HEK293 (cell line): ENCODE data around the gene CPE.

ENCODE experiments used
- ZBTB7A ChIP-seq: fragments of 450-650 bp; formaldehyde crosslinking; IDR thresholded peaks from 2 replicates; pipeline ENCODE4 v1.5.1; 2016; ENCODE audit warnings: low read depth, missing biosample characterization, missing genetic modification characterization
- TF ChIP-seq, protein P1 (sequence below): fragments of 450-650 bp; formaldehyde crosslinking; IDR thresholded peaks from 2 replicates; pipeline ENCODE4 v1.5.1; 2016; ENCODE audit warnings: missing biosample characterization, missing genetic modification characterization

DNA sequence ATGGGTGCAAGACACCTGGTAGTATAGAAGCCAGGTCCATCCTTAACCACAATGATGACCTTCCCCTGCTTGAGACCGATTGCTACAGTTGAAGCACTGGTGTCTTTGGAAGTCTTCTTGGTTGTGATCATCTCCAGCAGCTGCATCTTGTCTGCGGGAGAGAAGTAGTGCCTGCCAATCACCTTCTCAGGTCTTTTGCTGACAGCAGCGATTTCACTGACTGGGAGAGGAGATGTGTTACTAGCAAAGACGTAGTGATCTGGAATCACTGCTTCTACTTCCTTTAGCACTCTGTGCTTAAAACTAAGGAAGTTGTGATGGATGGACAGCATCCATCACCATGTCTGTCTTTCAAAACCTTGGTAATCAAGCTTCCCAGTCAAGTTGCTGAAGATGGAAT, 25.9 kb downstream of the CPE start:
- TF ChIP-seq, protein P1, sequence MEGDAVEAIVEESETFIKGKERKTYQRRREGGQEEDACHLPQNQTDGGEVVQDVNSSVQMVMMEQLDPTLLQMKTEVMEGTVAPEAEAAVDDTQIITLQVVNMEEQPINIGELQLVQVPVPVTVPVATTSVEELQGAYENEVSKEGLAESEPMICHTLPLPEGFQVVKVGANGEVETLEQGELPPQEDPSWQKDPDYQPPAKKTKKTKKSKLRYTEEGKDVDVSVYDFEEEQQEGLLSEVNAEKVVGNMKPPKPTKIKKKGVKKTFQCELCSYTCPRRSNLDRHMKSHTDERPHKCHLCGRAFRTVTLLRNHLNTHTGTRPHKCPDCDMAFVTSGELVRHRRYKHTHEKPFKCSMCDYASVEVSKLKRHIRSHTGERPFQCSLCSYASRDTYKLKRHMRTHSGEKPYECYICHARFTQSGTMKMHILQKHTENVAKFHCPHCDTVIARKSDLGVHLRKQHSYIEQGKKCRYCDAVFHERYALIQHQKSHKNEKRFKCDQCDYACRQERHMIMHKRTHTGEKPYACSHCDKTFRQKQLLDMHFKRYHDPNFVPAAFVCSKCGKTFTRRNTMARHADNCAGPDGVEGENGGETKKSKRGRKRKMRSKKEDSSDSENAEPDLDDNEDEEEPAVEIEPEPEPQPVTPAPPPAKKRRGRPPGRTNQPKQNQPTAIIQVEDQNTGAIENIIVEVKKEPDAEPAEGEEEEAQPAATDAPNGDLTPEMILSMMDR: no peak
- TF ChIP-seq ZBTB7A (tag by site-specific recombination): no peak
